C4-2B (cell line): ENCODE results near the gene LPP.

Experiments
- H3K27ac ChIP-seq: fragments of 450-650 bp; 2 replicates; pipeline ENCODE4 v1.5.1; 2017
- ZFX ChIP-seq: fragments of 450-650 bp; IDR thresholded peaks from 2 replicates; pipeline ENCODE4 v1.6.1; 2017
- TF ChIP-seq, protein P1 (sequence below): fragments of 450-650 bp; conservative IDR thresholded peaks from 2 replicates; pipeline ENCODE4 v1.5.1; 2017; ENCODE audit warnings: mild to moderate bottlenecking

LPP gene

DNA sequence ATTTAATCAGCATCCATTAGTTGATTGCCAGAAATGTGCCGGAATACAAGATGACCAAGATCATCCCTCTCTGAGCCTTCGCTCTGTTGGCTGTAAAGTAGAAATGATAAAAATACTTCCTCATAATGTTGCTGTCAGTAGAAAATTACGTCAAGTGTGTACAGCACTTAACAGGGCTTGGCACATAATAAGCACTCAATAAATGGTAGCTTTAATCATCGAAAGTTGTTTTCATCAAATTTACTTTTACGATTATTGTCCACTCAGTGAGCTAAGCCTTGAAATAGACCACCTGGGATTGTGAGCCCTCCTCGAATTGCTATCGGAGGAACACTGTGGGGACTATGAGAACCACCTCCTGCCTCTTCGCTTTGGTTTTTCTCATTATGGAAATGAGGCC is 716.5 kb downstream of the LPP start:
- TF ChIP-seq, protein P1, sequence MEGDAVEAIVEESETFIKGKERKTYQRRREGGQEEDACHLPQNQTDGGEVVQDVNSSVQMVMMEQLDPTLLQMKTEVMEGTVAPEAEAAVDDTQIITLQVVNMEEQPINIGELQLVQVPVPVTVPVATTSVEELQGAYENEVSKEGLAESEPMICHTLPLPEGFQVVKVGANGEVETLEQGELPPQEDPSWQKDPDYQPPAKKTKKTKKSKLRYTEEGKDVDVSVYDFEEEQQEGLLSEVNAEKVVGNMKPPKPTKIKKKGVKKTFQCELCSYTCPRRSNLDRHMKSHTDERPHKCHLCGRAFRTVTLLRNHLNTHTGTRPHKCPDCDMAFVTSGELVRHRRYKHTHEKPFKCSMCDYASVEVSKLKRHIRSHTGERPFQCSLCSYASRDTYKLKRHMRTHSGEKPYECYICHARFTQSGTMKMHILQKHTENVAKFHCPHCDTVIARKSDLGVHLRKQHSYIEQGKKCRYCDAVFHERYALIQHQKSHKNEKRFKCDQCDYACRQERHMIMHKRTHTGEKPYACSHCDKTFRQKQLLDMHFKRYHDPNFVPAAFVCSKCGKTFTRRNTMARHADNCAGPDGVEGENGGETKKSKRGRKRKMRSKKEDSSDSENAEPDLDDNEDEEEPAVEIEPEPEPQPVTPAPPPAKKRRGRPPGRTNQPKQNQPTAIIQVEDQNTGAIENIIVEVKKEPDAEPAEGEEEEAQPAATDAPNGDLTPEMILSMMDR = no peak
- no peak for TF ChIP-seq ZFX
- H3K27ac ChIP-seq = no peak overlapping the region

DNA sequence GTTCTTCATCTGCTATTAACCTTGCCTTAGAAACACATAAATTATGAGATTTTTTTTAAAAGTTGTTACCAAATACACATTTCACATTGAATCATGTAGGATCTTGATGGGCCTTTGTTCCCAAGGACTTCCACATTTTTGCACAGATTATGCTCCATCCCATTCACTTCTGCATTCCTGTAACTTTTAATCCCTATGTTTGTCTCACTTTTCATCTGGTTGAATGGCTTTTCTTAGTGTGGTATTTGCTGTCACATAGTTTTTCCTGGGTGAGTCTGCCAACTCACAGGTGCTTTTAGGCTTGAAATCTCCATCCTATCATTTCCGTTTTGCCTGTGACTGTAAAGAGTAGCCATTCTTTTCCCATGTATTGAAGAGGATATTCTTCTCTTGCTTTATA is 720.6 kb downstream of the LPP start:
- TF ChIP-seq, protein P1 = no peak
- no peak for TF ChIP-seq ZFX
- H3K27ac ChIP-seq = no peak overlapping the region

DNA sequence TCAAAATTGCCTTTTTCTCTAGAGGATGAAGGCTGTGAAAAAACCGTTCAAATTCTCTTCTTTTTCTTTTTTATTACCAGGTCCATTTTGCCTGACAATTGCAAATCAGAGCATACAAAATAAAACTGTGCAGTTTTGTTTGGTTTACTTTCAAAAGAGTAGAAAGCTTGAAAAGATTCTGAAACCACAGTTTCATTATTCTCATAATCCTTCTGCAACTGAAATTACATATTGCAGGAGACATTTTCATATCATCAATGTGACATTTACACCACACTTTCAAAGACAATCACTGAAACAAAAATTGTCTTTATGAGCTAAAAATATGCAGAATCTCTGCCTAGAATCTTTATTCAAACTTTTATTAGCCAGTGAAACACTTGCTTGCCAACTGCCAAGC is 721.5 kb downstream of the LPP start:
- TF ChIP-seq, protein P1 = no peak
- TF ChIP-seq ZFX = no peak
- no peak overlapping the region for H3K27ac ChIP-seq

DNA sequence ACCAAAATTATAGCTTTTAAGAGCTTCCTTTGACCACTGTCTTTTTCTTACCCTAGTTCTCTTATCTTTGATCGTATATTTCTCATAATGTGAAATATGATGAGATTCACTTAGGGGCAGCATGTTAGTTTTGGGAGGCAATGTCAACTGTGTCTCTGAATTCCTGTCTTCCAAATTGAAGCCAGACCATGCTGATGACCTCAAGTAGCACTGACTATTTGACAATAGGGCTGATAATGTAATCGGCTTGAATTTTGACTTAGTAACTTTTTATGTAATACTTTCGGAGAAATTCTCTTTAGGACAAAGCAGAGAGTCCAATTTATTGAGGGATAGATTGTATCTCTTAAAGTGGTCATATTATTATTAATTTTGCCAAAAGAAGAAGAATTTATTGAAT is 722.4 kb downstream of the LPP start:
- TF ChIP-seq, protein P1 = no peak

DNA sequence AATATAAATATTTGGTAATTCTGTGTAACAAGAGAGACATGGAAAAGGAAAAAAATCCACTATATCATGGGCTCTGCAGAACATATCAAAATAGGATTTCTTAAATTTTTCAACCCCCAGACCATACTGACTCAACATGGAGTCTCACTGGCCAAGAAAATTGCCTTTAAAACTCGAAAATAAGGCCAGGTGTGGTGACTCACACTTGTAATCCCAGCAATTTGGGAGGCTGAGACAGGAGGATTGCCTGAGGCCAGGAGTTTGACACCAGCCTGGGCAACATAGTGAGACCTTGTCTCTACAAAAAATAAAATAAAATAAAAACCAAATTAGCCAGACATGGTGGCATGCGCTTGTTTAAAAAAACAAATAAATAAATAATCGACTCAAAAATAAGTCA is 723.4 kb downstream of the LPP start:
- no peak overlapping the region for H3K27ac ChIP-seq
- TF ChIP-seq, protein P1 = no peak
- TF ChIP-seq ZFX = no peak

More for the DNA sequence above, 722.4 kb downstream of the LPP start:
- no peak overlapping the region for H3K27ac ChIP-seq

DNA sequence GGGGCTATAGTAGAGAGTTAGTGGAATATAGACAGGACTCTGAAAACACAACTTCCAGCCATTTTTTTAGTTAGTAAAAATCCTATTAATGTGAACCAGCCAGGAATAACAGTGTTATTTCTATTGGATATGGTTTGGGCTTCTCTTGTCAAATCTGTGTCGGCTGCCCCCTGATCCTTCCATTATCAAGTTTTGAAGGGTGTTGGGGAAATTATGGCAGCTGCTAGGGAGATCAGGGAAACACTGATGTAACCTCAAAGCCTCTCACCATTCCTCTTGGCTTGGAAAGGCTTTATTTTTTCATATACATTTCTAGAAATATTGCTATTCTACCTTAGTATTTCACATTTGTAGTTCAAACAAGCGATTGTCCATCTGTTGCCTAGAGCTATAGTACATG is 724.1 kb downstream of the LPP start:
- no peak overlapping the region for H3K27ac ChIP-seq
- no peak for TF ChIP-seq ZFX
- TF ChIP-seq, protein P1 = no peak

DNA sequence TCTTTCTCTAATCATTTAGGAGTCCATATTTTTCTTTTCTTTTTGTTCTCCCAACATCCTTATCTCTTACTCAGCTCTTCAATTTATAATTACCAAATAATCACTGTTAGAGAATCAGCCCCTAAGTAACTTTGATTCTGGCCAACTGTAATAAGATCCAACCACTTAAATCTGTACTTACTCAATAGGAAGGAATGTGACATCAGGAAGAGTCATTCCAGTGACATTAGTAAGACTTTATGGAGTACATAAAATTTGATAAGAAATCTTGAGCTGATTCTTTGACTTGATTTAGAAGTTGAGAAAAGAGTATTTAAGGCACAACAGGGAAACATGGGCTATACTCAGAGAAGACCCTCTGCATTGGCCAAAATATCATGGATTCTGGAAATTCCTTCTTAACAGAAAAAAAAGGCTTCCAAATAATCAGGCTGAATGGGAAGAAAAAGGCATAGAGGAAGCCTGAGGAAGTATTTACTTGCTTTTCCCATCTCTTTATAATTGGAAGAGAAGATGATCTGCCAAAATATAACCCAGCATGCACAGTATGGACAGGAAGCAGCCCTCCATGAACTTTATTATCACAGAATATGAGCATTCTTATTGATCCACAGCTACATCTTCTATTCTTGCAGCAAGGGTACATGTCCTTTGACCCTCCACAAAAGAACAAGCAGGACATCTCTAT is 728.1 kb downstream of the LPP start:
- TF ChIP-seq, protein P1 = no peak
- no peak for TF ChIP-seq ZFX
- H3K27ac ChIP-seq = no peak overlapping the region
